Stimulated activated CD4-positive, alpha-beta T cell treated with anti-CD3 and anti-CD28 coated beads, Interleukin-1b, Interleukin-23, amount 100 ng/mL, for 4 hours (primary cell): Measurements from ENCODE around the gene ADGRF4.
"Not testable (repeated sequence)": the region's sequence is repeated elsewhere in the genome, so short reads cannot be mapped to it uniquely, and the experiment has no call there.

Experiments used
- DNase-seq, 2 donors: peaks; one replicate each; pipeline ENCODE4 v3.0.0-alpha.2; 2020; ENCODE audit warnings: low read depth in 2 of 2

The ADGRF4 gene

DNA sequence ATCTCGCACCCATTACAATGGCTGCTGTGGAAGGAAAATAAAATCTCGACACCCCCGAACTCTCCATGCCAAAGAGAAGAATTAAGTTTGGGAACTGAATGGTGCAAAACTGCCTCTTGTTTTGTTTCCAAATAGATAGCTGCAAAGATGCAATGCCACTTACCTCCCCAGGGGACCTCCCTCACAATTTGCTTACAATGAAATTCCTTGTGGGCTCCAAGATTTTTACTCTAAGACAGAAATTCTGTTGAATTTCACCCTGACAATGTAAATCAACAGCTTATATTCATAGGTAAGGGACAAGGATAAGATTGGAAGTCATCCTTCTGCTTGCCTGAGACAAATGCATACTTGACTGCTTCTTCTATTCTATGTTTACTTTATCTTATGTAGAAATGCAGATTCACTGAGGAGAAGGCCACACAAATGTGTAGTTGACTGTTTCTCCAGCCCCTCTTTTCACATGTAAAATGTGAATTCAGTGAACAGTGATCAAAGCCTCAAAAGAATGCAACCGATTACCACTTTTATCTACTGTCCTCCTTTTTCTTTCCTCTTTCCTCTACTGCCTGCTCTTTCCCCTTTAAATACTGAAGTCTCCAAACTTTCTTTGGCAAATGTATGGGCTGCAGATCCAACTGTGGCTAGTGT is 36.6 kb downstream of the ADGRF4 start:
- no peak for DNase-seq

DNA sequence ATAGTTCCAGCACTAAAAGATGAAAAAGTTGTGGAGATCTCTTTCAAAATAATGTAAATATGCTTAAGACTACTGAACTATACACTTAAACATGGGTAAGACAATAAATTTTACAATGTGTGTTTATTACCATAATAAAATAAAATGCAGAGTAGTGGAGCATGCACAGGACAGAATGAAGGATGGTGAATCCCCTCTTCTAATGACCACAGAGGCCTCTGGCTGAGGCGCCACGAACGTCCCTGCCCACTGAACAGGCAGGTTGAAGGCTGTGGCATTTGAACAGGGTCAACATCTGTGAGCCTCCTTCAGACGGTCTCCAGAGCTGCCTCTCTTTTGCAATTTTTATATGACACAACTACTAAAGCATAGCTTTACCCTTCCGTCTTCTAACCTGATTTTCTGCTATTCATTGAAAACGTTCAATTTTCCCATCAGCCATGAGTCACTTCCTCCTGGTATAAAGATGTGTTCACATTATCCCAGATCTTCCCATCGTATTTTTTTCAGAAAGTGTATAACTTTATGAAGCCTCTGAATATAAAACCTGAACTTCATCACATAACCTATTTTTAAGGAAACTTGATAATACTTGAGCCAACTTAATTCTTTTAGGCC is 37.8 kb downstream of the ADGRF4 start:
- DNase-seq: no peak

DNA sequence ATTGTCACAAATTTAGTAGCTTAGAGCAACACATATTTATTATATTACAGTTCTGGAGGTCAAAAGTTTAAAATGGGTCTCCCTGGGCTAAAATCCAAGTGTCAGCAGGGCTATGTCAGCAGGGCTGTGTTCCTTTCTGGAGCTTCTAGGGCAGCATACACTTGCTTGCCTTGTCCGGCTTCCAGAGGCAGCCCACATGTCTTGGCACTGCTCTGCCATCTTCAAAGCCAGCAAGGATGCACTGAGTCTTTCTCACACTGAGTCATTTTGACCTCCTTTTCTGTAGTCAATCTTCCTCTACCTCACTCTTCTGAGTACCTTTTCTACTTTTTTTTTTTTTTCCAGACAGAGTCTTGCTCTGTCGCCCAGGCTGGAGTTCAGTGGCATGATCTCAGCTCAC is 39.0 kb downstream of the ADGRF4 start:
- no peak for DNase-seq

DNA sequence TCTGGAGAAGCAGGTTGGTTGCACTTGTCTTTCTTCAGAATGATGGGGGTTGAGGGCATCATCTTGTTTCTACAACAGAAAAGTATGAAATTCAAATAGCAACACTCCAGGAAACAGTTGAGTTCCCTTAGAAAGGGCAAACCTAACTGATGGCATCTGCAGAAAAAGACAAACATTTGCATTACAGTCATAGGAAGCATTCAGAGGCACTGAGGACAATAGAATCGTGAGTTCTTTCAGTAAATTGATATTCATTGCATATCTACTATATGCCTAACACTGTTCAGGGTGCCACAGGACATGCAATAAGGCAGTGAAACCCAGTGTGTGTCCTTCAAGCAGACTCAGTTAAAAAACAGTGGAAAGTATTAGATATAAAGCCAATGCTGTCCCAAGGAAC is 42.3 kb downstream of the ADGRF4 start:
- no peak for DNase-seq

DNA sequence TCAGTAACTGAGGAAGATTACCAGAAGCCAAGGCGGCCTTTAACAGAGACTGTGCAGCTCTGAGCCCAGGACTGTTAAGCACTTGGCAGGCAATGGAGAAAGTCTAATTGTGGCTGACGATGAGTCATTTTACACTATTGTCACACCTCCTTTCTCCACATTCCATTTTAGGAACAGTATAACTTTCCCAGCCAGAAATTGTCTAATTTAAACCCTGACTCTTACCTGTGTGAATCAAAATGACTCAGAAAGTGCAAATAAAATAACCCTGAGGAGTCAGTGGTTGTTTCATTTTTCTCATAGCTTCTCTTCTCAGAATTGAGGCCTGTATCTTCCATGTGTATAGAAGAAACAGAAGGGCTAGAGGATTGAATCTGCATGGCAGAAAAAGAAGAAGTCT is 43.4 kb downstream of the ADGRF4 start:
- no peak for DNase-seq

DNA sequence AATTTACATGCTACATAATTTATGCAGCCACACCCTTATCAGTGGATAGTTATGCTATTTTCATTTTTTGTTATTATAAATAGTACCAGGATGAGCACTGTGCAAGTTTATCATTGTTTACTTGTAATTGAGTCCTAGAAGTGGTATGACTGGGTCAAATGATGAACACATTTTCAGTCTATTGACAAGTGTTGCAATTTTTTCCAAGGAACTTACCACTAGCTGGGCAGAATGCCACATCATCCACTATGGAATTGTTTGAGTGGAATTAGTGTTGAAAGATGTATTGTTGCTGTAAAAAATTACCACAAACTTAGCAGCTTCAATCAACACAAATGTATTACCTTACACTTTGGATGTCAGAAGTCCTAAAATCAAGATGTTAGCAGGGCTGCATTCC is 45.4 kb downstream of the ADGRF4 start:
- no peak for DNase-seq

DNA sequence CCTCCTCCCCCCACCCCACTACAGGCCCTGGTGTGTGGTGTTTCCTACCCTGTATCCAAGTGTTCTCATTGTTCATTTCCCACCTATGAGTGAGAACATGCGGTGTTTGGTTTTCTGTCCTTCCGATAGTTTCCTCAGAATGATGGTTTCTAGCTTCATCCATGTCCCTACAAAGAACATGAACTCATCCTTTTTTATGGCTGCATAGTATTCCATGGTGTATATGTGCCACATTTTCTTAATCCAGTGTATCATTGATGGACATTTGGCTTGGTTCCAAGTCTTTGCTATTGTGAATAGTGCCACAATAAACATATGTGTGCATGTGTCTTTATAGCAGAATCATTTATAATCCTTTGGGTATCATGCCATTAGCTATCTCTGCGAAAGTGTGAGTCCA is 46.9 kb downstream of the ADGRF4 start:
- DNase-seq: not testable (repeated sequence)

DNA sequence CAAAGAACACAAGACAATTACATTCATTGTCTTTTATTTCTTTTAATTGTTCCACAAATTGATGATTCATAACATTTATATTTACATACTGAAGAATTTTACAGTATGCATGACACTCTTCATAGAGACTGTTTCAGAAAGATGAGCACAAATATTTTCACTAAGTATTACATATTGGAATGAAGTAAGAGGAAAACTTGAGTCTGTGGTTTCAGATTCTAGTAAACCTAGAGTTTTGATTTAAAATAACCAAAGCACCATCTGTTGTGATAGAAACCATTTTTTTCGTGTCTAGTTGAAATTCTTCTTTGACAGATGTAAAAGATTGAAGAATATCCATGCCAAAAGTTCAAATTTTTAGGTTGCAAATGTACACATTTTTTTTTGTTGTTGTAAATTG is 51.4 kb downstream of the ADGRF4 start:
- DNase-seq: no peak

DNA sequence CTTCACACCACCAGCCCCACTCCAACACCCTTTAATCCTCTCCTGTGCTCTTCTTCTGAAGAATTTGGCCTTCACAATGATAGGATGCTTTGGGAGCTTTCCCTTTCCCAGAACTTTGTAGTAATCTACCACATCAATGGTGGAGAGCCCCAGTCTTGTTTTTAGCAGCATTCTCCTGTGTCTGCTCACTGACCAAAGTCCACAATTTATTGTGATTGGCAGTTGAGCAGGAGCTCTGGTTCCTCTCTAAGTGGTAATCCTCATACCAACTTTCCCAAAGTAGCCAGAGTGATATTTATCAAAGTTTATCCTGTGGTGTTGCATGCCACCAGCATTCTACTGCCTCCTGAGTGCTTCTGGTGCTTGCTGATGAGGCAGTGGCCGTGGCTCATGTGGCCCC is 54.4 kb downstream of the ADGRF4 start:
- DNase-seq: no peak

DNA sequence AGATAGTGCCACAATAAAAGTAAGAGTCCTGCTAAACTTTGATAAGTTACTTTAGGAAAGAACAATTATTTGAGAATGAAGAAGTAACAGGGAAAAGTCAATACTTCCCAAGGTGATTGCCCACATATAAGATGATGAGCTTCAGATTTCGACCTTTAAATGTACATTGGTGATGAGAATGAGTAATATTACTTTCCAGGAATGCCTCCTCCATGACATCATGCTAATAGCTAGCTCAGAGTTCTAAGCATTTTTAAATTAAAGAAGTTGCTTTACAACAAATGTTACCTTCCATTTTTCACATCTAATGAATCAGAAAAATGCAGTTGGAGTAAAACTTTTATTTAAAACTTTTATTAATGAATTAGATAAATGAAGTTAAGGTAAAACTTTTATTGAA is 61.0 kb downstream of the ADGRF4 start:
- no peak for DNase-seq

DNA sequence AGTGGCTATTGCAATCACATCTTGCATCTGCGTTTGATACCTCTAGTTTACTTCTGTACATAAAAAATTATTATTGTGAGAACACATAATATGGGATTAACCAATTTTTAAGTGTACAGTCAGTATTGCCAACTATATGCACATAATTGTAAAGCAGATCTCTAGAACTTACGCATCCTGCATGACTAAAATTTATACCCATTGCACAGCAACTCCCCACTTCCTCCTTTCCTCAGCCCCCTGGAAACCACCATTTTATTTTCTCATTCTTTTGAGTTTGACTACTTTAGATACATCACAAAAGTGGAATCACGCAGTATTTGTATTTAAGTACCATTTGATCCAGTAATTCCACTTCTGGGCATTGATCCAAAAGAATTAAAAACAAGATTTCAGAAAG is 64.1 kb downstream of the ADGRF4 start:
- DNase-seq: no peak

DNA sequence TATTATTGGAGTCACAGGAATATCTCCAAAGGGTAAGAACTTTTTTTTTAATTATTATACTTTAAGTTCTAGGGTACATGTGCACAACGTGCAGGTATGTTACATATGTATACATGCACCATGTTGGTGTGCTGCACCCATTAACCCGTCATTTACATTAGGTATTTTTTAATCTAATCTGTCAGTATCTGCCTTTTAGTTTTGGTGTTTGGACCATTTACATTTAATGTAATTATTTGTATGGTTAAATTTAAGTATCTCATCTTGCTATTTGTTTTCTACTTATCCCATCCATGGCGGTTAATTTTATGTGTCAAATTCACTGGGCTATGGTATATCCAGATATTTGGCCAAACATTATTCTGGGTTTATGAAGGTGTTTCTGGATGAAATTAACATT is 68.1 kb downstream of the ADGRF4 start:
- no peak for DNase-seq

DNA sequence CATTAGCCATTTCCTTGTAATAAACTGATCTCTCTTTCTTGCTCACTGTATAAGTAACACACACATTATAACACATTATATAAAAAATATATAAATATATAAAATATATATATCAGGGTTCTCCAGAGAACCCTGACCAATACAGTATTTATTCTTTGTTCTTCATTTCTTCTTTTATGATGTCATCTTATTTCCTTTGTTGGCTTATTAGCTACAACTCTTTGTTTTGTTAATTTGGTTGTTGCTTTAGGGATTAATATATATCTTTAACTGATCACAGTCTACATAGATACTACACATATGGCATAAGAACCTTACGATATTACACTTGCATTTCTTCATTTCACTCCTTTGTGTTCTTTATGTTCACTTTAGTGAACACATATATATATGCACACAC is 68.7 kb downstream of the ADGRF4 start:
- no peak for DNase-seq

DNA sequence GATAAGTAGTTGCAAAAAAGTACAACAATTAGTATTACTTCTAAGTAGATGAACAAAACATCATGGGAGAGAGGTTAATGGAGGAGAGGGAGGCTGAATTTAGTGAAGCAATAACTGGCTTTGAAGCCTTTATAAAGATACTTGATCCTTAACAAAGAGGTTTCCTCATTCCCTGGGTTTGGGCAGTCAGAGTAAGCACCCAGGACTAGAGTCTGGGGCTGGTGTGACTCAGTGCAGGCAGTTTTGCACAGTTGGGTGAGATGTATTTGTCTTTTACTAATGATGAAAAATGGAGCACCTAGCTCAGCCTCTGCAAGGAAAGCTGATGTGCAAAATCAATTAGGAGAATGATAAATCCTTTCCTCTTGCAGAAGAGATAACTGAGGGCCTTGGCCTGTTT is 71.6 kb downstream of the ADGRF4 start:
- DNase-seq: no peak
